ENCODE measurements around the gene RASA4B. TPM values are rescaled to one million over a fixed set of nuclear protein-coding genes. Genes with fewer than 3 reads are reported as not detected.

Gene RASA4B
- total and polyA plus RNA-seq, 2 experiments from 2014 or later: 3.2 to 9.3 TPM

- no peaks in the 10 kb centered on the region for H3K27me3 ChIP-seq
Observed at GRCh38 chr7:102454468-102454867, 63.1 kb downstream of the RASA4B start.

GRCh38 chr7:102453319-102453718 lies 64.3 kb downstream of the RASA4B start:
- Histone ChIP-seq H3K27ac (no peak overlapping the region), H3K9me3 (ENCODE audit: low read depth) (no peaks in the 10 kb centered on the region), H3K27me3 (no peaks in the 10 kb centered on the region), H3K4me1 (ENCODE audit: insufficient read depth) (no peaks in the 10 kb centered on the region), H3K36me3 (replicated peaks; ENCODE audit: insufficient read depth, low read depth) (no peaks in the 10 kb centered on the region), H3K79me2 (no peaks in the 10 kb centered on the region), H4K20me1 (ENCODE audit: insufficient read depth, poor library complexity, severe bottlenecking) (no peaks in the 10 kb centered on the region), H2AFZ (no peak overlapping the region), H3K4me2 (no peak overlapping the region), H3K4me3 (no peak overlapping the region), H3K9me2 (replicated peaks; ENCODE audit: insufficient read depth) (no peaks in the 10 kb centered on the region)
- no peak for DNase-seq (ENCODE audit: low spot score)
- TF ChIP-seq EZH2phosphoT487 (IDR thresholded peaks at IDR 0.05; ENCODE audit: low read depth, severe bottlenecking, unreplicated experiment): no peak
- TF ChIP-seq EZH2 (IDR thresholded peaks at IDR 0.05; ENCODE audit: borderline replicate concordance): no peak
- no peak for TF ChIP-seq CTCF (IDR thresholded peaks at IDR 0.05; ENCODE audit: poor library complexity)
- WGBS (ENCODE audit: low lambda C conversion rate, missing lambda C conversion rate): 93% methylated on average over 7 of the region's 7 CpGs

More at GRCh38 chr7:102454468-102454867, 63.1 kb downstream of the RASA4B start:
- H3K27ac ChIP-seq: no peak overlapping the region
- no peak overlapping the region for H3K4me3 ChIP-seq
- no peaks in the 10 kb centered on the region for H3K79me2 ChIP-seq
- no peak overlapping the region for H3K4me2 ChIP-seq
- no peak for DNase-seq (ENCODE audit: low spot score)
- TF ChIP-seq EZH2phosphoT487 (IDR thresholded peaks at IDR 0.05; ENCODE audit: low read depth, severe bottlenecking, unreplicated experiment): no peak
- no peak for TF ChIP-seq CTCF (IDR thresholded peaks at IDR 0.05; ENCODE audit: poor library complexity)
- TF ChIP-seq EZH2 (IDR thresholded peaks at IDR 0.05; ENCODE audit: borderline replicate concordance): no peak
- H3K4me1 ChIP-seq (ENCODE audit: insufficient read depth): no peaks in the 10 kb centered on the region
- no peaks in the 10 kb centered on the region for H3K9me3 ChIP-seq (ENCODE audit: low read depth)
- H3K9me2 ChIP-seq (replicated peaks; ENCODE audit: insufficient read depth): no peaks in the 10 kb centered on the region
- no peak overlapping the region for H2AFZ ChIP-seq
- no peaks in the 10 kb centered on the region for H3K36me3 ChIP-seq (replicated peaks; ENCODE audit: insufficient read depth, low read depth)
- 83% methylated on average over 12 of the region's 12 CpGs for WGBS (ENCODE audit: low lambda C conversion rate, missing lambda C conversion rate)
- H4K20me1 ChIP-seq (ENCODE audit: insufficient read depth, poor library complexity, severe bottlenecking): no peaks in the 10 kb centered on the region

- H3K4me2 ChIP-seq: no peak overlapping the region
- H3K9me3 ChIP-seq (ENCODE audit: low read depth): no peaks in the 10 kb centered on the region
- TF ChIP-seq EZH2phosphoT487 (IDR thresholded peaks at IDR 0.05; ENCODE audit: low read depth, severe bottlenecking, unreplicated experiment) (no peak), EZH2 (IDR thresholded peaks at IDR 0.05; ENCODE audit: borderline replicate concordance) (no peak), CTCF (IDR thresholded peaks at IDR 0.05; ENCODE audit: poor library complexity) (no peak)
- H4K20me1 ChIP-seq (ENCODE audit: insufficient read depth, poor library complexity, severe bottlenecking): no peaks in the 10 kb centered on the region
- H2AFZ ChIP-seq: no peak overlapping the region
- H3K9me2 ChIP-seq (replicated peaks; ENCODE audit: insufficient read depth): no peaks in the 10 kb centered on the region
- H3K36me3 ChIP-seq (replicated peaks; ENCODE audit: insufficient read depth, low read depth): no peaks in the 10 kb centered on the region
- H3K27me3 ChIP-seq: no peaks in the 10 kb centered on the region
- no peaks in the 10 kb centered on the region for H3K4me1 ChIP-seq (ENCODE audit: insufficient read depth)
- 91% methylated on average over 6 of the region's 6 CpGs for WGBS (ENCODE audit: low lambda C conversion rate, missing lambda C conversion rate)
- DNase-seq (ENCODE audit: low spot score): no peak
- H3K4me3 ChIP-seq: no peak overlapping the region
- no peaks in the 10 kb centered on the region for H3K79me2 ChIP-seq
- no peak overlapping the region for H3K27ac ChIP-seq
Observed at GRCh38 chr7:102452451-102452850, 65.1 kb downstream of the RASA4B start.
